BLaER1 (cell line): ENCODE measurements around the gene ARID1B.
"Not testable (repeated sequence)": the region's sequence is repeated elsewhere in the genome, so short reads cannot be mapped to it uniquely, and the experiment has no call there.

ENCODE experiments used
- H3K27ac ChIP-seq: shearing (Covaris generic); formaldehyde crosslinking; 2 replicates; pipeline ENCODE4 v1.8.1; 2022
- H3K27me3 ChIP-seq: shearing (Covaris generic); formaldehyde crosslinking; 2 replicates; pipeline ENCODE4 v1.8.1; 2022
- H3K36me3 ChIP-seq: shearing (Covaris generic); formaldehyde crosslinking; 2 replicates; pipeline ENCODE4 v1.8.1; 2022
- H3K4me1 ChIP-seq: shearing (Covaris generic); formaldehyde crosslinking; 2 replicates; pipeline ENCODE4 v1.8.1; 2022
- H3K4me2 ChIP-seq: shearing (Covaris generic); formaldehyde crosslinking; 2 replicates; pipeline ENCODE4 v1.8.1; 2022
- H3K4me3 ChIP-seq: shearing (Covaris generic); formaldehyde crosslinking; 2 replicates; pipeline ENCODE4 v1.8.1; 2022
- H3K9ac ChIP-seq: shearing (Covaris generic); formaldehyde crosslinking; 2 replicates; pipeline ENCODE4 v1.8.1; 2022
- H3K9me3 ChIP-seq: shearing (Covaris generic); formaldehyde crosslinking; 2 replicates; pipeline ENCODE4 v1.8.1; 2022
- H4K20me1 ChIP-seq: shearing (Covaris generic); formaldehyde crosslinking; 2 replicates; pipeline ENCODE4 v1.8.1; 2022
- Cebpa-rat ChIP-seq: shearing (Covaris generic); IDR thresholded peaks from 2 replicates; pipeline ENCODE4 v1.8.1; 2022

ARID1B gene

DNA sequence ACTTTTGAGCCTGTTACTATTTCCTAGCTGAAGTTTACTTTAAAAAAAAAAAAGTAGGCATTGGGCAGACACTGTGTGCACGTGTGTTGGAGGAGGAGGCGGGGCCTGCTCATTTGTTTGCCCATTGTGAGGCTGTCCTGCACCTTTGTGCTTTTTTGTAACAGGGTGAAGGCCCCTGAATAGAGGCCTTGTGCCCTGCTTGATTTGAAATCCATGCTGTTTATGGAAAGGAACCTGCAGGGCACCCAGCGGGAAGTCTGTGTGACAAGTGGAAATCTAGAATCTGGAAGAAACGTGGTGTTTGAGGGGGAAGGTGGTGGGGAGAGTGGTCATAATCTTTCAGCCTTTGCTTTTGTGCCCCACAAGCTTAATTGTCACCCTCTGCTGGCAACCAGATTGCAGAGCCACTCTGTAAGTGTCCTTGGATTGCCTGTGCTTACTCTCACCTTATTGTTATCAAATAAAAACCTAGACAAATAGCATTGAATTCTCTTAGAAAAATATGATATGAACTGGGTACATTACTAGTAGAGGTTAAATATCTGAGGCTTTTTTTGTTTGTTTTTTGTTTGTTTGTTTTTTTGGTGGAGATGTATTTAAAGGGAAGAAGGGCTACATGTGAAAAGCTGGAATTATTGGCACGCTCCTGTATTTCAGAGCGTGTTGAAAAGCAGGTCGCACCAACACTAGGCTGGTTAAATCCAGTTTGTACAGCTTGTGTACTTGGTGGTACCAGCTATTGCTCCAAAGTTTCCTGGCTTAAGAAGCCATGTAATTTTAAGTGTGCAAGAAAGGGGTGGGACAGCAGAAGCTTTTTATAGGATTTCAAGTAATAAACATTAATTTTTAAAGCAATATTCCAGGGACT lies 156.3 kb downstream of the ARID1B start:
- Histone ChIP-seq H3K27ac (no peak overlapping the region), H3K36me3 (peaks cover 37% of the 10 kb centered on the region), H3K27me3 (no peaks in the 10 kb centered on the region), H3K4me3 (no peak overlapping the region), H4K20me1 (peaks cover 100% of the 10 kb centered on the region), H3K9me3 (no peaks in the 10 kb centered on the region), H3K9ac (no peak overlapping the region), H3K4me2 (no peak overlapping the region), H3K4me1 (peaks cover 18% of the 10 kb centered on the region)
- TF ChIP-seq Cebpa-rat = no peak

- Histone ChIP-seq H3K27me3 (no peaks in the 10 kb centered on the region), H3K36me3 (peaks cover 33% of the 10 kb centered on the region), H4K20me1 (peaks cover 100% of the 10 kb centered on the region), H3K4me2 (no peak overlapping the region), H3K27ac (no peak overlapping the region), H3K4me1 (peaks cover 18% of the 10 kb centered on the region), H3K9me3 (no peaks in the 10 kb centered on the region), H3K9ac (no peak overlapping the region), H3K4me3 (no peak overlapping the region)
- TF ChIP-seq Cebpa-rat = no peak
Measured at GRCh38 chr6:156934069-156934460, 156.9 kb downstream of the ARID1B start.

- Histone ChIP-seq H3K9ac (no peak overlapping the region), H4K20me1 (peaks cover 100% of the 10 kb centered on the region), H3K27ac (no peak overlapping the region), H3K9me3 (no peaks in the 10 kb centered on the region), H3K4me1 (peaks cover 18% of the 10 kb centered on the region), H3K36me3 (peaks cover 26% of the 10 kb centered on the region), H3K4me2 (no peak overlapping the region), H3K27me3 (no peaks in the 10 kb centered on the region), H3K4me3 (no peak overlapping the region)
- no peak for TF ChIP-seq Cebpa-rat
Measured at GRCh38 chr6:156935000-156935399, 157.8 kb downstream of the ARID1B start.

DNA sequence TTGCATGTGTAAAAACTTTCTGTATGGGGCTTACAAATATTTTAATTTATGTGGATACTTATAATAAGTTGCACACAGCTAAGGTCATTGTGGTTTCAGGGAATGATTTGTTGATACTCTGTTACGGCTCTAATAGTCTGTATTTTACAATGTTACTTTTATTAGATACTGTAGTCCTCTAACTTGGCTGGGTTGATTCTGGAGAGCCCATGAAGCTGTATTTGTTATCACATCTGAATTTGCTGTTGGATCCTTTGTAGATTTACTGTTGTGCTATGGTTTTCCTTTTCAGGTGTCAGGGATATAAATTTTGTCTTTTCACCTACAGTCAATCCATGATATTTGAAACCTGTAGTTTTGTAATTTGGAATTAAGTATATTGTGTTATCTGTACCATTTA lies 161.0 kb downstream of the ARID1B start:
- no peak for TF ChIP-seq Cebpa-rat

DNA sequence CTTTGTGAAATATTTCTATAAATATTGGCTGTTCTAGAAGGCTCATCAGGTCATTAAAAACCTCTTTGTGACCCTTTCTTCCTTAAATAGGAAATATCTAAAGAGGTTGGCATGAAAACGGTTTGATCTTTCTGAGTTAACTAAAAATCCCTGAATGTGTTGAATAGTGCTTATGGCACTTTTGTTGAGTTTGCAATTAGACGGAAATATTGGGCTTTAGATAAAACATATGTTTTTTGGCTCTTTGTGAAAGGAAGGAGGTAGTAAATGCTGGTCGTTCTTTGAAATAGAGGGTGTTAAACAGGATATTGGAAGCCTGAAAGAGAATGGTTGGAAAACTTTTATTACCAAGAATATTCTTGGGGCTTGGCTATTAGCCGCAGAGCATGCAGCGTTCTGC lies 163.0 kb downstream of the ARID1B start:
- H3K4me1 ChIP-seq = peaks cover 9% of the 10 kb centered on the region
- H3K27ac ChIP-seq = no peak overlapping the region
- no peak overlapping the region for H3K4me2 ChIP-seq
- TF ChIP-seq Cebpa-rat = no peak
- peaks cover 27% of the 10 kb centered on the region for H3K36me3 ChIP-seq
- peaks cover 100% of the 10 kb centered on the region for H4K20me1 ChIP-seq
- no peak overlapping the region for H3K4me3 ChIP-seq
- no peak overlapping the region for H3K9ac ChIP-seq
- H3K27me3 ChIP-seq = no peaks in the 10 kb centered on the region
- no peaks in the 10 kb centered on the region for H3K9me3 ChIP-seq

More for the DNA sequence above, 161.0 kb downstream of the ARID1B start:
- Histone ChIP-seq H3K4me1 (peaks cover 14% of the 10 kb centered on the region), H3K36me3 (peaks cover 31% of the 10 kb centered on the region), H3K27me3 (no peaks in the 10 kb centered on the region), H3K4me2 (no peak overlapping the region), H3K9me3 (no peaks in the 10 kb centered on the region), H4K20me1 (peaks cover 100% of the 10 kb centered on the region), H3K9ac (no peak overlapping the region), H3K4me3 (no peak overlapping the region), H3K27ac (no peak overlapping the region)

- Histone ChIP-seq H3K4me3 (no peak overlapping the region), H3K27me3 (no peaks in the 10 kb centered on the region), H4K20me1 (peaks cover 99% of the 10 kb centered on the region), H3K27ac (no peak overlapping the region), H3K9ac (no peak overlapping the region), H3K4me1 (peaks cover 9% of the 10 kb centered on the region; the same call in 1 of the 2 replicates), H3K4me2 (no peak overlapping the region), H3K36me3 (peaks cover 12% of the 10 kb centered on the region; the same call in 1 of the 2 replicates), H3K9me3 (no peaks in the 10 kb centered on the region)
- no peak for TF ChIP-seq Cebpa-rat
Measured at GRCh38 chr6:156942266-156942665, 165.1 kb downstream of the ARID1B start.

- Histone ChIP-seq H3K4me2 (no peak overlapping the region), H3K4me1 (peaks cover 12% of the 10 kb centered on the region; the same call in 1 of the 2 replicates), H3K36me3 (peaks cover 9% of the 10 kb centered on the region; the same call in 1 of the 2 replicates), H4K20me1 (peaks cover 99% of the 10 kb centered on the region), H3K4me3 (no peak overlapping the region), H3K9ac (no peak overlapping the region), H3K27ac (no peak overlapping the region), H3K9me3 (no peaks in the 10 kb centered on the region), H3K27me3 (no peaks in the 10 kb centered on the region)
- TF ChIP-seq Cebpa-rat = no peak
Measured at GRCh38 chr6:156943166-156943565, 166.0 kb downstream of the ARID1B start.

- H3K27me3 ChIP-seq = no peaks in the 10 kb centered on the region
- H3K4me2 ChIP-seq = no peak overlapping the region
- no peak overlapping the region for H3K27ac ChIP-seq
- peaks cover 10% of the 10 kb centered on the region; the same call in 1 of the 2 replicates for H3K36me3 ChIP-seq
- no peak for TF ChIP-seq Cebpa-rat
- no peak overlapping the region for H3K9ac ChIP-seq
- no peaks in the 10 kb centered on the region for H3K9me3 ChIP-seq
- H3K4me1 ChIP-seq = peaks cover 12% of the 10 kb centered on the region; the same call in 1 of the 2 replicates
- H4K20me1 ChIP-seq = peaks cover 99% of the 10 kb centered on the region
- H3K4me3 ChIP-seq = no peak overlapping the region
Measured at GRCh38 chr6:156943816-156944215, 166.6 kb downstream of the ARID1B start.

DNA sequence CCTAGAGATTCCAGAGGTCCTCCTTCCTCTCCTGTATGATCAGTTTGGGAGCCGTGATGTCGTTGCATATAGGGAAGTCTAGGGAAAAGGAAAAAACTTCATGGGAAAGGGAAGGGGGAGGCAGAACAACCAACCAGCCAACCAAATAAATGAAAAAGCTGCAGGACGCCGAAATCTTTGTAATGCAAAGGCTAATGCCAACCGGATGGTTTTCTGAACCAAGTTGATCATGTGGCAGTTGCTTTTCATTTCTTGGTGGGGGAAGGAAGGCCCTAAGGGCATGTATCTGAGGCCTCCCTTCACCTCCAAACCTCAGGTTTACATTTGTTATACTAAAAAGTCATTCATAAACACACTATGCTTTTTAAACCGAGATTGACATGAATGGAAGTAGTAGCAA lies 167.2 kb downstream of the ARID1B start:
- Histone ChIP-seq H3K4me1 (peaks cover 12% of the 10 kb centered on the region; the same call in 1 of the 2 replicates), H3K36me3 (peaks cover 16% of the 10 kb centered on the region; the same call in 1 of the 2 replicates), H3K27ac (no peak overlapping the region), H3K4me2 (no peak overlapping the region), H4K20me1 (peaks cover 99% of the 10 kb centered on the region), H3K4me3 (no peak overlapping the region), H3K9ac (no peak overlapping the region), H3K9me3 (no peaks in the 10 kb centered on the region), H3K27me3 (no peaks in the 10 kb centered on the region)
- no peak for TF ChIP-seq Cebpa-rat

DNA sequence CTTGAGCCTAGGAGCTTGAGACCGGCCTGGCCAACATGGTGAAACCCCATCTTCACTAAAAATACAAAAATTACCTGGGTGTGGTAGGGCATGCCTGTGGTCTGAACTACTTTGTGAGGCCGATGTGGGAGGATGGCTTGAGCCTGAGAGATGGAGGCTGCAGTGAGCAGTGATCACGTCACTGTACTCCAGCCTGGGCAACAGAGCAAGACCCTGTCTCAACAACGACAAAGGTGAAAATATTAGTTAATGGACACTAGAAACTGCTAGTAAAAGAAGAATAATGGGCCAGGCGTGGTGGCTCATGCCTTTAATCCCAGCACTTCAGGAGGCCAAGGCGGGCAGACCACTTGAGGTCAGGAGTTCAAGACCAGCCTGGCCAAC lies 168.6 kb downstream of the ARID1B start:
- H3K4me2 ChIP-seq, H3K27ac ChIP-seq, H3K4me3 ChIP-seq, H3K9me3 ChIP-seq, H3K27me3 ChIP-seq, H3K9ac ChIP-seq: not testable (repeated sequence)
- Histone ChIP-seq H3K36me3 (peaks cover 16% of the 10 kb centered on the region; the same call in 1 of the 2 replicates), H4K20me1 (peaks cover 94% of the 10 kb centered on the region), H3K4me1 (peaks cover 12% of the 10 kb centered on the region; the same call in 1 of the 2 replicates)
